NCI-H774 (cell line): ENCODE measurements around the gene ACTMAP.
"Not testable (repeated sequence)": the region's sequence is repeated elsewhere in the genome, so short reads cannot be mapped to it uniquely, and the experiment has no call there.

Experiments used
- DNase-seq: peaks from one replicate; lab custom pipeline; 2025; lab: John Stamatoyannopoulos, UW

Gene ACTMAP

GRCh38 chr19:40742886-40743285 lies 7.4 kb downstream of the ACTMAP start:
- no peak for DNase-seq

GRCh38 chr19:40742477-40742876 lies 7.8 kb downstream of the ACTMAP start:
- no peak for DNase-seq

- no peak for DNase-seq
Observed at GRCh38 chr19:40741527-40742390, 8.5 kb downstream of the ACTMAP start.

- DNase-seq = no peak
Observed at GRCh38 chr19:40740747-40741146, 9.5 kb downstream of the ACTMAP start.

- no peak for DNase-seq
Observed at GRCh38 chr19:40739871-40740703, 10.2 kb downstream of the ACTMAP start.

- DNase-seq = no peak
Observed at GRCh38 chr19:40739030-40739839, 11.0 kb downstream of the ACTMAP start.

- DNase-seq = no peak
Observed at GRCh38 chr19:40737102-40737644, 13.1 kb downstream of the ACTMAP start.

- no peak for DNase-seq
Observed at GRCh38 chr19:40736661-40737060, 13.6 kb downstream of the ACTMAP start.

- no peak for DNase-seq
Observed at GRCh38 chr19:40735013-40735771, 15.1 kb downstream of the ACTMAP start.

- DNase-seq = no peak
Observed at GRCh38 chr19:40733149-40733548, 17.1 kb downstream of the ACTMAP start.

- not testable (repeated sequence) for DNase-seq
Observed at GRCh38 chr19:40732304-40732703, 18.0 kb downstream of the ACTMAP start.

GRCh38 chr19:40730065-40730464 lies 20.2 kb downstream of the ACTMAP start:
- not testable (repeated sequence) for DNase-seq

GRCh38 chr19:40726279-40726678 lies 24.0 kb downstream of the ACTMAP start:
- no peak for DNase-seq

- DNase-seq = no peak
Observed at GRCh38 chr19:40724855-40725254, 25.4 kb downstream of the ACTMAP start.

- no peak for DNase-seq
Observed at GRCh38 chr19:40724315-40724714, 26.0 kb downstream of the ACTMAP start.

GRCh38 chr19:40723661-40724254 lies 26.5 kb downstream of the ACTMAP start:
- DNase-seq = no peak

- no peak for DNase-seq
Observed at GRCh38 chr19:40721936-40722661, 28.2 kb downstream of the ACTMAP start.

- no peak for DNase-seq
Observed at GRCh38 chr19:40721140-40721486, 29.2 kb downstream of the ACTMAP start.

- DNase-seq = no peak
Observed at GRCh38 chr19:40719414-40719894, 30.8 kb downstream of the ACTMAP start.
